H1 (cell line): ENCODE data around the gene ZAR1L. TPM values are rescaled to one million over a fixed set of nuclear protein-coding genes. Genes with fewer than 3 reads are reported as not detected.

ENCODE experiments used
- CTCF ChIA-PET: fragments of 300-600 bp; sonication (Branson Sonifier 250); formaldehyde crosslinking; loops from one replicate; lab custom pipeline; 2021; ENCODE audit not compliant: partially characterized antibody; lab: Charles Lee
- POLR2A ChIA-PET: fragments of 300-600 bp; sonication (Branson Sonifier 250); formaldehyde crosslinking; loops from one replicate; lab custom pipeline; 2021; ENCODE audit warnings: inconsistent platforms; ENCODE audit not compliant: partially characterized antibody; lab: Charles Lee
- DNase-seq, 2 experiments: peaks; one replicate each; pipeline versions ENCODE4 v3.0.0 to v3.0.0-alpha.2; 2010 to 2022; ENCODE audit warnings: low spot score in 2 of 2, low read depth in 1 of 2, mixed read lengths in 1 of 2
- FAIRE-seq: peaks from 2 replicates; lab custom pipeline; 2011; peaks lifted over from hg19 to GRCh38; lab: Jason Lieb, UNC
- H2AFZ ChIP-seq: 2 replicates; pipeline ENCODE4 v1.8.1; 2012; ENCODE audit warnings: low read length, inconsistent platforms
- H2AK5ac ChIP-seq: 2 replicates; pipeline ENCODE4 v1.6.1; 2013; ENCODE audit warnings: low read depth, low read length
- H2BK120ac ChIP-seq: replicated peaks from 2 replicates; pipeline ENCODE3; 2013; ENCODE audit warnings: low read depth, low read length, inconsistent platforms
- H2BK12ac ChIP-seq: 2 replicates; pipeline ENCODE4 v1.6.1; 2013; ENCODE audit warnings: low read depth, low read length
- H2BK15ac ChIP-seq: 2 replicates; pipeline ENCODE4 v1.6.1; 2013; ENCODE audit warnings: low read length
- H2BK20ac ChIP-seq: 2 replicates; pipeline ENCODE4 v1.6.1; 2013; ENCODE audit warnings: low read length
- H2BK5ac ChIP-seq: 2 replicates; pipeline ENCODE4 v1.6.1; 2013; ENCODE audit warnings: low read depth, low read length
- H3K14ac ChIP-seq: 2 replicates; pipeline ENCODE4 v1.6.1; 2013; ENCODE audit warnings: inconsistent platforms; ENCODE audit not compliant: insufficient read length
- H3K18ac ChIP-seq: 2 replicates; pipeline ENCODE4 v1.6.1; 2013; ENCODE audit warnings: low read length; ENCODE audit errors: extremely low read depth
- H3K23ac ChIP-seq: 2 replicates; pipeline ENCODE4 v1.6.1; 2013; ENCODE audit warnings: inconsistent platforms; ENCODE audit not compliant: insufficient read length
- H3K23me2 ChIP-seq: 2 replicates; pipeline ENCODE4 v1.6.1; 2013; ENCODE audit warnings: low read depth, low read length
- H3K27ac ChIP-seq: 2 replicates; pipeline ENCODE4 v1.6.1; 2011; ENCODE audit warnings: low read depth, low read length, inconsistent platforms
- H3K27me3 ChIP-seq, 4 experiments: replicated peaks in 1 of 4; 1 replicate in 1 of 4; 2 replicates in 3 of 4; pipeline versions ENCODE4 v1.6.1 to v1.8.1; 2011 to 2013; ENCODE audit warnings: low read length in 3 of 4, mild to moderate bottlenecking in 3 of 4, inconsistent platforms in 2 of 4, mixed read lengths in 2 of 4, moderate library complexity in 1 of 4; ENCODE audit not compliant: control insufficient read depth in 3 of 4, insufficient read depth in 3 of 4; ENCODE audit errors: extremely low read depth in 1 of 4
- H3K36me3 ChIP-seq, 4 experiments: 2 replicates each; pipeline versions ENCODE4 v1.6.1 to v1.8.1; 2011 to 2013; ENCODE audit warnings: mild to moderate bottlenecking in 4 of 4, low read length in 3 of 4, moderate library complexity in 2 of 4, control low read depth in 1 of 4, inconsistent platforms in 1 of 4; ENCODE audit not compliant: insufficient read depth in 4 of 4, control insufficient read depth in 2 of 4
- H3K4ac ChIP-seq: replicated peaks from 2 replicates; pipeline ENCODE3; 2013; ENCODE audit warnings: low read length, low read depth, mixed read lengths, inconsistent platforms; ENCODE audit not compliant: insufficient read length
- H3K4me1 ChIP-seq, 4 experiments: replicated peaks in 1 of 4; 1 replicate in 1 of 4; 2 replicates in 3 of 4; pipeline versions ENCODE4 v1.6.1 to v1.8.1; 2011 to 2013; ENCODE audit warnings: low read length in 3 of 4, inconsistent platforms in 2 of 4, mixed read lengths in 1 of 4; ENCODE audit not compliant: insufficient read depth in 4 of 4, control insufficient read depth in 3 of 4
- H3K4me2 ChIP-seq, 2 experiments: 2 replicates each; pipeline versions ENCODE4 v1.6.1 to v1.8.1; 2011 to 2013; ENCODE audit warnings: low read depth in 2 of 2, low read length in 2 of 2, control low read depth in 1 of 2, inconsistent platforms in 1 of 2, mild to moderate bottlenecking in 1 of 2; ENCODE audit not compliant: insufficient read depth in 1 of 2
- H3K4me3 ChIP-seq, 4 experiments: fragments of 200-600, 300-600 bp in 1 of 4; sonication (generic), shearing (Covaris generic), sonication (Bioruptor Twin) in 1 of 4; 2 replicates each; pipeline versions ENCODE4 v1.5.1 to v1.8.1; 2011 to 2016; ENCODE audit warnings: low read length in 4 of 4, low read depth in 3 of 4, control low read depth in 2 of 4, inconsistent platforms in 2 of 4, mild to moderate bottlenecking in 2 of 4, mixed read lengths in 1 of 4, moderate library complexity in 1 of 4; ENCODE audit not compliant: insufficient read depth in 2 of 4; ENCODE audit errors: extremely low read depth in 1 of 4
- H3K56ac ChIP-seq: replicated peaks from 2 replicates; pipeline ENCODE3; 2013; ENCODE audit warnings: low read depth, mild to moderate bottlenecking, mixed read lengths, low read length, inconsistent platforms; ENCODE audit not compliant: insufficient read length
- H3K79me1 ChIP-seq: 2 replicates; pipeline ENCODE4 v1.6.1; 2013; ENCODE audit warnings: low read depth, low read length, control low read depth
- H3K79me2 ChIP-seq, 2 experiments: 2 replicates each; pipeline versions ENCODE4 v1.6.1 to v1.8.1; 2012 to 2013; ENCODE audit warnings: low read length in 2 of 2, mild to moderate bottlenecking in 2 of 2, inconsistent platforms in 1 of 2; ENCODE audit not compliant: insufficient read depth in 2 of 2, control insufficient read depth in 1 of 2
- H3K9ac ChIP-seq, 4 experiments: replicated peaks in 1 of 4; 1 replicate in 1 of 4; 2 replicates in 3 of 4; pipeline versions ENCODE4 v1.6.1 to v1.8.1; 2011 to 2013; ENCODE audit warnings: low read depth in 3 of 4, low read length in 3 of 4, control low read depth in 2 of 4, mild to moderate bottlenecking in 2 of 4, moderate library complexity in 2 of 4, inconsistent platforms in 1 of 4; ENCODE audit errors: extremely low read depth in 1 of 4
- H3K9me3 ChIP-seq, 2 experiments: 2 replicates each; pipeline versions ENCODE4 v1.6.1 to v1.8.1; 2012 to 2013; ENCODE audit warnings: mild to moderate bottlenecking in 2 of 2, moderate library complexity in 2 of 2, control low read depth in 1 of 2, inconsistent platforms in 1 of 2, low read depth in 1 of 2, low read length in 1 of 2, mixed read lengths in 1 of 2; ENCODE audit not compliant: insufficient read depth in 2 of 2
- H4K20me1 ChIP-seq, 2 experiments: replicated peaks in 1 of 2; 2 replicates each; pipeline versions ENCODE3 to v1.8.1; 2011 to 2013; ENCODE audit warnings: inconsistent platforms in 2 of 2, low read length in 2 of 2, mild to moderate bottlenecking in 1 of 2; ENCODE audit not compliant: insufficient read depth in 2 of 2, control insufficient read depth in 1 of 2
- H4K5ac ChIP-seq: 2 replicates; pipeline ENCODE4 v1.6.1; 2013; ENCODE audit warnings: low read length, low read depth, mixed read lengths, inconsistent platforms; ENCODE audit not compliant: insufficient read length
- H4K8ac ChIP-seq: 2 replicates; pipeline ENCODE4 v1.8.0; 2013; ENCODE audit warnings: mild to moderate bottlenecking, moderate library complexity, low read length, inconsistent platforms; ENCODE audit not compliant: insufficient read depth; ENCODE audit errors: extremely low read depth
- H4K91ac ChIP-seq: replicated peaks from 2 replicates; pipeline ENCODE3; 2013; ENCODE audit warnings: low read length, mixed read lengths, inconsistent platforms; ENCODE audit not compliant: insufficient read length
- CBX5 ChIP-seq: fragments of 300-800, 300-1000 bp; sonication (generic); IDR thresholded peaks from 2 replicates; pipeline ENCODE4 v1.7.1; 2016; ENCODE audit warnings: antibody characterized with exemption, low read length, low read depth
- EGR1 ChIP-seq: IDR thresholded peaks from 2 replicates; pipeline ENCODE4 v1.6.1; 2011; ENCODE audit warnings: low read depth, low read length, borderline replicate concordance
- GABPA ChIP-seq: IDR thresholded peaks from 2 replicates; pipeline ENCODE4 v1.6.1; 2011; ENCODE audit warnings: mild to moderate bottlenecking, low read length, moderate library complexity, borderline replicate concordance; ENCODE audit not compliant: insufficient read depth
- HDAC6 ChIP-seq: IDR thresholded peaks from one replicate; pipeline ENCODE4 v1.7.1; 2012; ENCODE audit warnings: low read depth, mild to moderate bottlenecking, inconsistent platforms, low read length, moderate library complexity
- JUND ChIP-seq: IDR thresholded peaks from 2 replicates; pipeline ENCODE4 v1.6.1; 2011; ENCODE audit warnings: mild to moderate bottlenecking, improper control_type of control experiment, low read length
- KDM5A ChIP-seq: fragments of 200-600 bp; IDR thresholded peaks from 2 replicates; pipeline ENCODE4 v1.7.1; 2012; ENCODE audit warnings: mild to moderate bottlenecking, low read length, inconsistent platforms, mixed read lengths
- POLR2A ChIP-seq, 2 experiments: IDR thresholded peaks; 1 replicate in 1 of 2; 2 replicates in 1 of 2; pipeline ENCODE4 v1.6.1; 2011; ENCODE audit warnings: low read depth in 2 of 2, low read length in 2 of 2, mild to moderate bottlenecking in 2 of 2; ENCODE audit errors: control extremely low read depth in 1 of 2
- RAD21 ChIP-seq, 2 experiments: IDR thresholded peaks in 1 of 2; conservative IDR thresholded peaks in 1 of 2; 2 replicates each; pipeline ENCODE4 v1.6.1; 2011; ENCODE audit warnings: low read depth in 2 of 2, low read length in 2 of 2, improper control_type of control experiment in 1 of 2, inconsistent platforms in 1 of 2, mild to moderate bottlenecking in 1 of 2, moderate library complexity in 1 of 2
- SP2 ChIP-seq: IDR thresholded peaks from 2 replicates; pipeline ENCODE4 v1.6.1; 2012; ENCODE audit warnings: mild to moderate bottlenecking, low read length, inconsistent platforms
- SP4 ChIP-seq: IDR thresholded peaks from 2 replicates; pipeline ENCODE4 v1.6.1; 2012; ENCODE audit warnings: low read length, inconsistent platforms
- SRF ChIP-seq: IDR thresholded peaks from 2 replicates; pipeline ENCODE4 v1.6.1; 2011; ENCODE audit warnings: mild to moderate bottlenecking, low read depth, low read length, moderate library complexity
- YY1 ChIP-seq: IDR thresholded peaks from 2 replicates; pipeline ENCODE4 v1.6.1; 2011; ENCODE audit warnings: low read depth, mild to moderate bottlenecking, low read length
- ZNF274 ChIP-seq: IDR thresholded peaks from 2 replicates; pipeline ENCODE4 v1.7.0; 2012; ENCODE audit warnings: low read length, borderline replicate concordance; ENCODE audit errors: extremely low read depth
- WGBS, 2 experiments: shearing (Covaris generic) in 1 of 2; methylation state at CpG; one replicate each; pipeline versions ENCODE4 v1.1.6 to v1.1.7; 2013 to 2015; ENCODE audit warnings: low lambda C conversion rate in 2 of 2, mixed read lengths in 2 of 2, inconsistent platforms in 1 of 2, low coverage in 1 of 2, missing lambda C conversion rate in 1 of 2; ENCODE audit not compliant: insufficient replicate concordance in 2 of 2, insufficient coverage in 1 of 2, insufficient read length in 1 of 2; ENCODE audit errors: extremely low coverage in 1 of 2, missing lambda C conversion rate in 1 of 2; 5-methylcytosine and 5-hydroxymethylcytosine counted together
- polyA plus RNA-seq, 7 experiments: library from polyadenylated mRNA; depleted of rRNA in 3 of 7; stranded (reverse) in 5 of 7; unstranded in 2 of 7; fragments of >200 nt in 5 of 7; fragments of 200-250 nt in 2 of 7; gene quantifications; 1 replicate in 5 of 7; 2 replicates in 1 of 7; 4 replicates in 1 of 7; pipeline versions ENCODE4 v1.2.1 to v1.2.3, GENCODE V29; 2011 to 2013; ENCODE audit warnings: missing spikeins in 2 of 7, mixed read lengths in 2 of 7
- total RNA-seq: library from RNA; stranded (reverse); fragmentation: NEBNext Ultra II Directional; extraction: Animal tissue kit (Norgen Biotek cat#: 25700); gene quantifications from 2 replicates; pipeline ENCODE4 v1.2.1, GENCODE V29; 2021
- TF ChIP-seq, protein P1 (sequence below): IDR thresholded peaks from 2 replicates; pipeline ENCODE4 v1.6.1; 2011; ENCODE audit warnings: low read length, improper control_type of control experiment

The ZAR1L gene
- total and polyA plus RNA-seq, 2 of the 8 experiments (the other 6 are each of a cell fraction or from before 2014, with no cell fraction given): 0.19 to 0.30 TPM

- no peak overlapping the region for H4K91ac ChIP-seq
- WGBS, 2 experiments: 85% methylated on average over 8 of the region's 8 CpGs; no CpG with 5 or more reads in 1 of the 2 experiments
- FAIRE-seq (no peak), DNase-seq (no peak)
- no peaks in the 10 kb centered on the region; a peak in 1 of 7 replicates for H3K27me3 ChIP-seq
- H2BK5ac ChIP-seq: no peak overlapping the region
- H4K5ac ChIP-seq: no peak overlapping the region
- H3K9ac ChIP-seq: no peak overlapping the region
- no peak overlapping the region for H3K27ac ChIP-seq
- no peak overlapping the region for H2BK20ac ChIP-seq
- no peak overlapping the region for H2BK120ac ChIP-seq
- H3K56ac ChIP-seq: no peak overlapping the region
- H3K36me3 ChIP-seq: no peaks in the 10 kb centered on the region
- no peaks in the 10 kb centered on the region for H3K23me2 ChIP-seq
- H3K79me2 ChIP-seq: no peaks in the 10 kb centered on the region
- H3K79me1 ChIP-seq: no peaks in the 10 kb centered on the region
- H4K8ac ChIP-seq: no peak overlapping the region
- H3K4me1 ChIP-seq: no peaks in the 10 kb centered on the region
- no peak overlapping the region for H3K4me2 ChIP-seq
- no peak overlapping the region for H3K4me3 ChIP-seq
- ChIA-PET CTCF (interaction anchor here (0.5 to 1.9 kb wide), 6 partner anchors 10 to 144 kb away, joined by 3 to 9 read pairs (median 3); no protein-coding TSS in a partner anchor), POLR2A (interaction anchor here (0.9 to 1.6 kb wide), 2 partner anchors 12 to 15 kb away, joined by 3 to 9 read pairs; partner anchors contain the start of genes BRCA2 and ZAR1L)
- H3K23ac ChIP-seq: no peak overlapping the region
- no peak overlapping the region for H2AK5ac ChIP-seq
- no peak overlapping the region for H2BK15ac ChIP-seq
- H3K18ac ChIP-seq: no peak overlapping the region
- H3K14ac ChIP-seq: no peak overlapping the region
- no peaks in the 10 kb centered on the region for H3K9me3 ChIP-seq
- H4K20me1 ChIP-seq: no peaks in the 10 kb centered on the region
- H3K4ac ChIP-seq: no peak overlapping the region
- no peak for TF ChIP-seq RAD21 (IDR thresholded peaks at IDR 0.05 in 1 of 2, conservative IDR thresholded peaks at IDR 0.05 in 1 of 2; ENCODE audit: low read depth in 2 of 2, low read length in 2 of 2)
- TF ChIP-seq JUND: no peak
- no peak for TF ChIP-seq YY1
- TF ChIP-seq SRF: no peak
- TF ChIP-seq KDM5A: no peak
- no peak for TF ChIP-seq ZNF274
- no peak for TF ChIP-seq CBX5
- TF ChIP-seq GABPA: no peak
- no peak for TF ChIP-seq POLR2A (IDR thresholded peaks at IDR 0.05; ENCODE audit: control extremely low read depth in 1 of 2, low read depth in 2 of 2, low read length in 2 of 2)
- TF ChIP-seq, protein P1, sequence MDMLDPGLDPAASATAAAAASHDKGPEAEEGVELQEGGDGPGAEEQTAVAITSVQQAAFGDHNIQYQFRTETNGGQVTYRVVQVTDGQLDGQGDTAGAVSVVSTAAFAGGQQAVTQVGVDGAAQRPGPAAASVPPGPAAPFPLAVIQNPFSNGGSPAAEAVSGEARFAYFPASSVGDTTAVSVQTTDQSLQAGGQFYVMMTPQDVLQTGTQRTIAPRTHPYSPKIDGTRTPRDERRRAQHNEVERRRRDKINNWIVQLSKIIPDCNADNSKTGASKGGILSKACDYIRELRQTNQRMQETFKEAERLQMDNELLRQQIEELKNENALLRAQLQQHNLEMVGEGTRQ: no peak
- TF ChIP-seq EGR1: no peak
- TF ChIP-seq HDAC6: no peak
- TF ChIP-seq SP2: no peak
- TF ChIP-seq SP4: no peak
- H2AFZ ChIP-seq: no peak overlapping the region
- no peak overlapping the region for H2BK12ac ChIP-seq
Observed at GRCh38 chr13:32300406-32300805, 14.8 kb downstream of the ZAR1L start.
